Subcutaneous abdominal adipose tissue (tissue), 5 donors: ENCODE measurements around the gene ADGB.

Experiments used
- H3K27ac ChIP-seq: one replicate; pipeline ENCODE4 v1.7.0; 2013; ENCODE audit warnings: low read depth, mild to moderate bottlenecking, inconsistent platforms, low read length, moderate library complexity
- H3K27me3 ChIP-seq, 5 donors: one replicate each; pipeline ENCODE4 v1.7.0; 2013; ENCODE audit warnings: low read length in 5 of 5, inconsistent platforms in 1 of 5; ENCODE audit not compliant: control insufficient read depth in 5 of 5, insufficient read depth in 4 of 5
- H3K36me3 ChIP-seq, 5 donors: one replicate each; pipeline ENCODE4 v1.7.0; 2013; ENCODE audit warnings: low read length in 5 of 5; ENCODE audit not compliant: control insufficient read depth in 5 of 5, insufficient read depth in 5 of 5
- H3K4me1 ChIP-seq, 5 donors: one replicate each; pipeline ENCODE4 v1.7.0; 2013; ENCODE audit warnings: low read length in 5 of 5, mild to moderate bottlenecking in 3 of 5, moderate library complexity in 1 of 5; ENCODE audit not compliant: control insufficient read depth in 5 of 5, insufficient read depth in 5 of 5
- H3K4me3 ChIP-seq, 5 donors: one replicate each; pipeline ENCODE4 v1.7.0; 2013; ENCODE audit warnings: low read length in 5 of 5, low read depth in 1 of 5
- H3K9ac ChIP-seq, 5 donors: one replicate each; pipeline ENCODE4 v1.7.0; 2013; ENCODE audit warnings: low read length in 5 of 5, mild to moderate bottlenecking in 4 of 5, moderate library complexity in 3 of 5
- H3K9me3 ChIP-seq, 5 donors: one replicate each; pipeline ENCODE4 v1.7.0; 2013; ENCODE audit warnings: low read length in 5 of 5; ENCODE audit not compliant: control insufficient read depth in 5 of 5
- donor health status: healthy.
- donor health status: healthy.
- donor health status: healthy.
- donor health status: healthy.
- donor health status: healthy.

The ADGB gene

DNA sequence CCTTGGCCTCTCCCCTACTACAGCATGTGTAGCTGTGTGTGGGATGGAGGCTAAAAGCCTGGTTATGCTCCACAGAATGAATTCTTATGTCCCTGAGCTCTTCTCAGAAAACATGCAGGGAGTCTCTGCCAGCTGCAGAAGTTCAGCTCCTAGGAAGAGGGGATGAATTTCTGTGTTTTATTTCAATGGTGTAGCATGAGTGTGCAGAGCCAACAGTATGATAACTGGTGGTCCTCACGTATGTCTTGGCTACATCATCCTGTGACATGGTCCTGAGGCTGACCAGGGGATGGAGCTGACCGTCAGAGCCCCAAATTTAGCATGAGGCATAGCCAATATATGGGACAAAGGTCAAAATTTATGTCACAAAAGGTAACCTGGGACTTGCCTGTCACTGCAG is 266.1 kb downstream of the ADGB start:
- Histone ChIP-seq H3K4me3 (no peak overlapping the region), H3K27me3 (no peaks in the 10 kb centered on the region), H3K36me3 (no peaks in the 10 kb centered on the region), H3K9me3 (no peaks in the 10 kb centered on the region), H3K9ac (no peak overlapping the region), H3K27ac (no peak overlapping the region), H3K4me1 (no peaks in the 10 kb centered on the region)
